IMR-90 (cell line): Measurements from ENCODE around the gene MRTFA. TPM values are rescaled to one million over a fixed set of nuclear protein-coding genes. Genes with fewer than 3 reads are reported as not detected.
A peak's percentile ranks its signal among the peaks of the same experiment; 100 is the strongest.

ENCODE experiments used
- ATAC-seq: fragments of 200-7000 bp; cut with Tn5 transposase; 2 replicates; pipeline ENCODE4 v1.9.1; 2020; ENCODE audit warnings: low read depth, mild to moderate bottlenecking, moderate library complexity
- BruUV-seq: library from RNA; stranded (reverse); fragments of 400-500 nt; replicated peaks from 2 replicates; lab custom pipeline; 2021; lab: Mats Ljungman, UMichigan
- CTCF ChIA-PET: fragments of 300-600 bp; formaldehyde crosslinking; extraction: SDS; loops from one replicate; lab custom pipeline; 2021; ENCODE audit warnings: antibody characterized with exemption; lab: Yijun Ruan, JAX
- POLR2A ChIA-PET: fragments of 300-600 bp; sonication (Branson Sonifier 250); formaldehyde crosslinking; loops from one replicate; lab custom pipeline; 2022; ENCODE audit warnings: antibody characterized with exemption; ENCODE audit not compliant: unreplicated experiment; lab: Charles Lee
- DNase-seq: peaks from one replicate; pipeline ENCODE4 v3.0.0; 2013
- H2AFZ ChIP-seq: replicated peaks from 2 replicates; pipeline ENCODE3; 2013; ENCODE audit warnings: low read length, mild to moderate bottlenecking; ENCODE audit not compliant: poor library complexity
- H2AK5ac ChIP-seq: 2 replicates; pipeline ENCODE4 v1.6.1; 2013; ENCODE audit warnings: low read depth, low read length, inconsistent platforms
- H2AK9ac ChIP-seq: replicated peaks from 2 replicates; pipeline ENCODE3; 2013; ENCODE audit warnings: mild to moderate bottlenecking, low read depth, low read length, moderate library complexity; ENCODE audit not compliant: poor library complexity
- H2BK120ac ChIP-seq: 2 replicates; pipeline ENCODE4 v1.6.1; 2013; ENCODE audit warnings: low read depth, low read length, inconsistent platforms
- H2BK15ac ChIP-seq: 3 replicates; pipeline ENCODE4 v1.6.1; 2013; ENCODE audit warnings: low read depth, low read length, inconsistent platforms
- H2BK20ac ChIP-seq: 2 replicates; pipeline ENCODE4 v1.6.1; 2013; ENCODE audit warnings: low read depth, mild to moderate bottlenecking, inconsistent platforms, low read length, moderate library complexity
- H2BK5ac ChIP-seq: 2 replicates; pipeline ENCODE4 v1.6.1; 2013; ENCODE audit warnings: mild to moderate bottlenecking, low read depth, low read length, inconsistent platforms; ENCODE audit not compliant: poor library complexity, severe bottlenecking
- H3K14ac ChIP-seq: replicated peaks from 2 replicates; pipeline ENCODE4 v1.6.1; 2013; ENCODE audit warnings: low read depth, low read length, inconsistent platforms
- H3K18ac ChIP-seq: 2 replicates; pipeline ENCODE4 v1.6.1; 2013; ENCODE audit warnings: low read depth, low read length, control low read depth
- H3K23ac ChIP-seq: 2 replicates; pipeline ENCODE4 v1.6.1; 2013; ENCODE audit warnings: low read depth, low read length, inconsistent platforms
- H3K27ac ChIP-seq: 2 replicates; pipeline ENCODE4 v1.5.1; 2013; ENCODE audit warnings: mild to moderate bottlenecking, control low read depth, low read length; ENCODE audit not compliant: insufficient read depth
- H3K27me3 ChIP-seq: 2 replicates; pipeline ENCODE4 v1.6.1; 2013; ENCODE audit warnings: low read length; ENCODE audit not compliant: control insufficient read depth, insufficient read depth
- H3K36me3 ChIP-seq: 2 replicates; pipeline ENCODE4 v1.6.1; 2013; ENCODE audit warnings: low read length, mixed read lengths; ENCODE audit not compliant: control insufficient read depth, insufficient read depth
- H3K4ac ChIP-seq: 2 replicates; pipeline ENCODE4 v1.6.1; 2013; ENCODE audit warnings: low read depth, low read length, inconsistent platforms
- H3K4me1 ChIP-seq: 2 replicates; pipeline ENCODE4 v1.6.1; 2013; ENCODE audit warnings: low read length, mixed read lengths; ENCODE audit not compliant: control insufficient read depth, insufficient read depth
- H3K4me2 ChIP-seq: 2 replicates; pipeline ENCODE4 v1.6.1; 2013; ENCODE audit warnings: low read depth, mild to moderate bottlenecking, control low read depth, low read length, moderate library complexity
- H3K4me3 ChIP-seq: 2 replicates; pipeline ENCODE4 v1.5.1; 2013; ENCODE audit warnings: low read depth, mild to moderate bottlenecking, control low read depth, low read length, moderate library complexity; ENCODE audit not compliant: insufficient read depth
- H3K56ac ChIP-seq: 2 replicates; pipeline ENCODE4 v1.6.1; 2013; ENCODE audit warnings: low read length, inconsistent platforms; ENCODE audit not compliant: insufficient read depth; ENCODE audit errors: extremely low read depth
- H3K79me1 ChIP-seq, 2 experiments: 2 replicates each; pipeline ENCODE4 v1.6.1; 2013; ENCODE audit warnings: low read length in 2 of 2, inconsistent platforms in 1 of 2, low read depth in 1 of 2
- H3K9ac ChIP-seq: 2 replicates; pipeline ENCODE4 v1.6.1; 2013; ENCODE audit warnings: low read depth, low read length, control low read depth
- H3K9me1 ChIP-seq: 2 replicates; pipeline ENCODE4 v1.6.1; 2013; ENCODE audit warnings: low read length, inconsistent platforms; ENCODE audit not compliant: insufficient read depth
- H3K9me3 ChIP-seq: 2 replicates; pipeline ENCODE4 v1.6.1; 2013; ENCODE audit warnings: low read length; ENCODE audit not compliant: control insufficient read depth, insufficient read depth
- H4K20me1 ChIP-seq: 2 replicates; pipeline ENCODE4 v1.6.1; 2013; ENCODE audit warnings: low read length, inconsistent platforms; ENCODE audit not compliant: insufficient read depth
- H4K5ac ChIP-seq: 2 replicates; pipeline ENCODE4 v1.6.1; 2013; ENCODE audit warnings: mild to moderate bottlenecking, low read depth, low read length, control low read depth
- H4K8ac ChIP-seq, 2 experiments: 2 replicates each; pipeline ENCODE4 v1.6.1; 2013; ENCODE audit warnings: low read depth in 2 of 2, low read length in 2 of 2, control low read depth in 1 of 2, inconsistent platforms in 1 of 2
- H4K91ac ChIP-seq: 2 replicates; pipeline ENCODE4 v1.6.1; 2013; ENCODE audit warnings: low read depth, low read length, inconsistent platforms; ENCODE audit not compliant: insufficient read depth
- CEBPB ChIP-seq: IDR thresholded peaks from 2 replicates; pipeline ENCODE4 v1.6.1; 2012; ENCODE audit warnings: low read depth, low read length, improper control_type of control experiment
- MXI1 ChIP-seq: IDR thresholded peaks from 2 replicates; pipeline ENCODE4 v1.6.1; 2012; ENCODE audit warnings: low read depth, mild to moderate bottlenecking, low read length, moderate library complexity, borderline replicate concordance
- NFE2L2 ChIP-seq: fragments of 150-350 bp; IDR thresholded peaks from 2 replicates; pipeline ENCODE4 v1.6.1; 2016; ENCODE audit warnings: low read depth, mild to moderate bottlenecking, low read length
- WGBS, 2 experiments: methylation state at CpG; one replicate each; pipeline versions ENCODE4 v1.1.5 to v1.1.7; 2013; ENCODE audit warnings: missing lambda C conversion rate in 2 of 2; ENCODE audit not compliant: insufficient read length in 1 of 2; ENCODE audit errors: extremely low coverage in 2 of 2; 5-methylcytosine and 5-hydroxymethylcytosine counted together
- dilution Hi-C: fragments of 300-500 bp; cut with HindIII; formaldehyde crosslinking; loops from one replicate; pipeline ENCODE4 v1.14.3; 2018; ENCODE audit warnings: low sequenced_read_pairs; ENCODE audit not compliant: unreplicated experiment
- in situ Hi-C: fragments of 300-500 bp; cut with MboI; formaldehyde crosslinking; loops from 3 replicates; pipeline ENCODE4 v1.14.3; 2019; ENCODE audit warnings: low sequenced_read_pairs, inconsistent platforms, mixed read lengths
- intact Hi-C: fragments of 100-400 bp; cut with micrococcal nuclease; formaldehyde crosslinking; loops from 2 replicates; pipeline ENCODE4 v1.10.0; 2022
- polyA plus RNA-seq, 3 experiments: library from polyadenylated mRNA; depleted of rRNA; stranded (reverse); fragments of >200 nt; gene quantifications; 2 replicates each; pipeline ENCODE4 v1.2.3, GENCODE V29; 2012; ENCODE audit warnings: low replicate concordance in 1 of 3
- total RNA-seq: library from RNA; depleted of rRNA; stranded (reverse); fragments of >200 nt; gene quantifications from 2 replicates; pipeline ENCODE4 v1.2.3, GENCODE V29; 2012

The MRTFA gene
- total and polyA plus RNA-seq, 2 of the 4 experiments (the other 2 are of a cell fraction) = 12.5 to 17.2 TPM

DNA sequence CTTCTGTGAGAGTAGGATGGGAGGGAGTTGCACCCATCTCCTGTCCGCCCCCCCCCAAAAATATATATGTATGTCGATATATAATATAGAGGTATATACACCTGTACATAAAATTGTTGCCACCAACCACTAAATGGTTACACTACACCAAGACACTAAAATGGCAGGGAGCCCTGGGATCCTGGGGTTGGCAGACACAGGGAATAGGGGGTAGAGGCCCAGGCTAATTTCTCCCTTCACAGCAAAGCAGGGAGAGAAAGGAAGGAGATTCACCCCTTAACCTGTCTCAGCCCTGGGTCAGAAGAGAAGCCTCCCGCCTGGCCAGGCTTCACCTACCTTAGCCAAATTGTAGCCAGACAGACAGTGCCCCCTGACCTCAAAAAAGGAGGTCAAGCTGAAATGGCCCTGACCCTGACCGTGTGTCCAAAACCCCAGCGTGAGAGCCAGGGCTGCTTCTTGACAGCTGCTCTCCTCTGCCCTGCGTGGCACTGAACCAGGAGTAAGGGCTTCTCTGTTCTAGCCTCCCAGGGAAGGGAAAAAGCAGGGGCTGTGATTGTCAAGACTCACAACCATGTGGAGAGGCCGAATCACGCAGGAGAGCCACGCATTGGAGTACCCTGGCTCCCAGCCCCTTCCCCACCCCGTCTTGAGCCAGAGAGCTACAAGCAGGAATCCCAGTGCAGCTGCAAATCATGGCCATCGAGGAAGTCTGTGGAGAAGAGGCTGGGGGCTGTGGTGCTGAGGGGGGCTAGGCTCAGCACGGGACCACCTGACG lies 225.6 kb downstream of the MRTFA start:
- no peak overlapping the region for H3K56ac ChIP-seq
- dilution Hi-C loops = no loop called here
- no peak overlapping the region for H2AFZ ChIP-seq
- no peak overlapping the region for H4K8ac ChIP-seq
- H3K4ac ChIP-seq = no peak overlapping the region
- H3K36me3 ChIP-seq = peaks cover 66% of the 10 kb centered on the region
- peak overlapping the region; percentile 9 for H2AK9ac ChIP-seq
- in situ Hi-C loops = no loop called here
- no peak overlapping the region for H3K14ac ChIP-seq
- peaks cover 7% of the 10 kb centered on the region; the same call in 1 of the 2 replicates for H3K4me1 ChIP-seq
- no peak overlapping the region for H2BK120ac ChIP-seq
- no peaks in the 10 kb centered on the region for H3K9me3 ChIP-seq
- H3K23ac ChIP-seq = no peak overlapping the region
- POLR2A ChIA-PET = no interaction called here
- H3K4me3 ChIP-seq = no peak overlapping the region
- intact Hi-C loops = no loop called here
- H2AK5ac ChIP-seq = 0 out of 2 replicates have a peak overlapping the region, but pooled peaks have one; percentile 21
- TSS peak; percentile 67 for BruUV-seq
- H4K5ac ChIP-seq = no peak overlapping the region
- H2BK20ac ChIP-seq = no peak overlapping the region
- TF ChIP-seq CEBPB (no peak), MXI1 (no peak), NFE2L2 (no peak)
- ATAC-seq = no peak
- H3K18ac ChIP-seq = no peak overlapping the region
- 94% methylated on average over 5 of the region's 13 CpGs; no CpG with 5 or more reads in 1 of the 2 experiments for WGBS, 2 experiments
- no peak for DNase-seq
- no peak overlapping the region for H2BK5ac ChIP-seq
- H3K27ac ChIP-seq = no peak overlapping the region
- no peak overlapping the region for H2BK15ac ChIP-seq
- CTCF ChIA-PET = no interaction called here
- no peak overlapping the region for H3K9ac ChIP-seq
- no peak overlapping the region for H3K4me2 ChIP-seq
- H3K27me3 ChIP-seq = no peaks in the 10 kb centered on the region
- H3K79me1 ChIP-seq = peaks cover 18 to 56% of the 10 kb centered on the region in 2 experiments
- H3K9me1 ChIP-seq = peaks cover 12% of the 10 kb centered on the region; the same call in 1 of the 2 replicates
- peaks cover 34% of the 10 kb centered on the region for H4K20me1 ChIP-seq
- H4K91ac ChIP-seq = no peak overlapping the region
